GM12878 (cell line): ENCODE results near the gene SSNA1. TPM values are rescaled to one million over a fixed set of nuclear protein-coding genes. Genes with fewer than 3 reads are reported as not detected.
A peak's percentile ranks its signal among the peaks of the same experiment; 100 is the strongest.

ENCODE experiments used
- BACH1 ChIP-seq: fragments of 450-650 bp; IDR thresholded peaks from 2 replicates; pipeline ENCODE4 v1.6.1; 2017; ENCODE audit warnings: mild to moderate bottlenecking, borderline replicate concordance
- BMI1 ChIP-seq: fragments of 450-650 bp; IDR thresholded peaks from 2 replicates; pipeline ENCODE4 v1.6.1; 2016; ENCODE audit warnings: mild to moderate bottlenecking, moderate library complexity, borderline replicate concordance
- CTCF ChIP-seq, 3 experiments: IDR thresholded peaks in 2 of 3; conservative IDR thresholded peaks in 1 of 3; 2 replicates each; pipeline ENCODE4 v1.5.1; 2011; ENCODE audit warnings: low read depth in 3 of 3, low read length in 3 of 3, mild to moderate bottlenecking in 3 of 3, control low read depth in 2 of 3, moderate library complexity in 2 of 3, inconsistent platforms in 1 of 3, mixed read lengths in 1 of 3; ENCODE audit not compliant: control insufficient read depth in 2 of 3, insufficient read depth in 1 of 3; ENCODE audit errors: extremely low read depth in 1 of 3
- EED ChIP-seq: sonication (generic); IDR thresholded peaks from 2 replicates; pipeline ENCODE4 v1.6.1; 2016; ENCODE audit warnings: antibody characterized with exemption, low read depth
- EZH2 ChIP-seq: IDR thresholded peaks from 2 replicates; pipeline ENCODE4 v1.6.1; 2012; ENCODE audit warnings: low read depth, mild to moderate bottlenecking, control low read depth, inconsistent platforms, low read length, borderline replicate concordance; ENCODE audit not compliant: control insufficient read depth
- HCFC1 ChIP-seq: fragments of 150-350 bp; IDR thresholded peaks from 2 replicates; pipeline ENCODE4 v1.6.1; 2014; ENCODE audit warnings: low read length
- HSF1 ChIP-seq: fragments of 150-350 bp; IDR thresholded peaks from 2 replicates; pipeline ENCODE4 v1.6.1; 2014; ENCODE audit warnings: mild to moderate bottlenecking, low read depth, low read length
- IKZF2 ChIP-seq, 2 experiments: fragments of 450-650 bp; IDR thresholded peaks; 2 replicates each; pipeline ENCODE4 v1.6.1; 2017; ENCODE audit warnings: mild to moderate bottlenecking in 2 of 2, moderate library complexity in 2 of 2
- JUND ChIP-seq: IDR thresholded peaks from 2 replicates; pipeline ENCODE4 v1.6.1; 2012; ENCODE audit warnings: low read depth, mild to moderate bottlenecking, low read length, improper control_type of control experiment, moderate library complexity
- MEF2A ChIP-seq: IDR thresholded peaks from 2 replicates; pipeline ENCODE4 v1.6.1; 2011; ENCODE audit warnings: low read depth, mild to moderate bottlenecking, low read length, moderate library complexity; ENCODE audit not compliant: insufficient read depth
- MXI1 ChIP-seq: fragments of 150-350 bp; IDR thresholded peaks from 2 replicates; pipeline ENCODE4 v1.6.1; 2011; ENCODE audit warnings: low read depth, mild to moderate bottlenecking, inconsistent platforms, low read length, improper control_type of control experiment
- MYC ChIP-seq: IDR thresholded peaks from 2 replicates; pipeline ENCODE4 v1.6.1; 2011; ENCODE audit warnings: mild to moderate bottlenecking, low read length, moderate library complexity, inconsistent platforms; ENCODE audit not compliant: insufficient read depth, insufficient replicate concordance, insufficient read length, severe bottlenecking
- RAD51 ChIP-seq: fragments of 450-650 bp; IDR thresholded peaks from 2 replicates; pipeline ENCODE4 v1.6.1; 2016; ENCODE audit warnings: moderate library complexity, mild to moderate bottlenecking, inconsistent platforms
- RUNX3 ChIP-seq: IDR thresholded peaks from 2 replicates; pipeline ENCODE4 v1.6.1; 2012; ENCODE audit warnings: low read length, inconsistent platforms
- SMC3 ChIP-seq: IDR thresholded peaks from 2 replicates; pipeline ENCODE4 v1.6.1; 2011; ENCODE audit warnings: low read length, improper control_type of control experiment, borderline replicate concordance
- SP1 ChIP-seq: IDR thresholded peaks from one replicate; pipeline ENCODE4 v1.6.1; 2011; ENCODE audit warnings: low read depth, low read length
- STAT1 ChIP-seq: fragments of 450-650 bp; conservative IDR thresholded peaks from 2 replicates; pipeline ENCODE4 v1.6.1; 2014; ENCODE audit warnings: antibody characterized with exemption, mild to moderate bottlenecking
- TARDBP ChIP-seq: IDR thresholded peaks from 2 replicates; pipeline ENCODE4 v1.6.1; 2016; ENCODE audit warnings: borderline replicate concordance
- WRNIP1 ChIP-seq: IDR thresholded peaks from 2 replicates; pipeline ENCODE4 v1.6.1; 2011; ENCODE audit warnings: low read depth, low read length, improper control_type of control experiment, borderline replicate concordance
- ZBED1 ChIP-seq: IDR thresholded peaks from 2 replicates; pipeline ENCODE4 v1.6.1; 2016; ENCODE audit warnings: borderline replicate concordance
- ZBTB11 ChIP-seq: fragments of 450-650 bp; formaldehyde crosslinking; IDR thresholded peaks from 2 replicates; pipeline ENCODE4 v1.5.0; 2022; ENCODE audit warnings: mild to moderate bottlenecking, missing genetic modification characterization
- ZZZ3 ChIP-seq: IDR thresholded peaks from 2 replicates; pipeline ENCODE4 v1.6.1; 2011; ENCODE audit warnings: low read depth; ENCODE audit not compliant: control insufficient read depth, insufficient read length
- polyA plus RNA-seq, 11 experiments: library from polyadenylated mRNA; depleted of rRNA in 4 of 11; unstranded in 6 of 11; stranded (reverse) in 5 of 11; fragments of >200 nt; fragmentation: Nextera tagmentation in 4 of 11; fragmentation: Illumina TruSeq in 1 of 11; extraction: Ambion mirVana in 4 of 11; extraction: Trizol in 1 of 11; gene quantifications; 1 replicate in 1 of 11; 2 replicates in 10 of 11; pipeline versions ENCODE4 v1.2.1 to v1.2.3, GENCODE V29; 2011 to 2016; ENCODE audit warnings: inconsistent platforms in 2 of 11, missing spikeins in 2 of 11, low read depth in 1 of 11
- total RNA-seq, 4 experiments: library from RNA; depleted of rRNA in 3 of 4; stranded (reverse); fragments of >200 nt in 3 of 4; fragmentation: Illumina TruSeq in 1 of 4; extraction: Trizol in 1 of 4; gene quantifications; 2 replicates each; pipeline versions ENCODE4 v1.2.1 to v1.2.3, GENCODE V29; 2013 to 2021
- TF ChIP-seq, protein P1 (sequence below): fragments of 450-650 bp; IDR thresholded peaks from 2 replicates; pipeline ENCODE4 v1.6.1; 2014; ENCODE audit warnings: mild to moderate bottlenecking

SSNA1 gene
- total and polyA plus RNA-seq, 10 of the 15 experiments (the other 5 are each of a cell fraction or from before 2014, with no cell fraction given), result 0.63 to 139 (median 78.0) TPM

GRCh38 chr9:137168904-137169856, 19.3 kb upstream of the SSNA1 start (continued):
- TF ChIP-seq HCFC1 (no peak), STAT1 (no peak), ZBTB11 (no peak), SP1 (no peak), EZH2 (no peak), BACH1 (no peak), WRNIP1 (no peak), SMC3 (no peak), CTCF (IDR thresholded peaks at IDR 0.05 in 2 of 3, conservative IDR thresholded peaks at IDR 0.05 in 1 of 3; ENCODE audit: control insufficient read depth in 2 of 3, extremely low read depth in 1 of 3, insufficient read depth in 1 of 3, low read depth in 3 of 3, low read length in 3 of 3) (no peak), MYC (no peak), JUND (no peak), MXI1 (peak; percentile 60), RUNX3 (no peak), BMI1 (no peak), EED (no peak), IKZF2 (IDR thresholded peaks at IDR 0.05) (no peak), RAD51 (no peak), TARDBP (no peak), HSF1 (no peak), MEF2A (no peak), ZZZ3 (no peak), ZBED1 (no peak)
- TF ChIP-seq, protein P1, sequence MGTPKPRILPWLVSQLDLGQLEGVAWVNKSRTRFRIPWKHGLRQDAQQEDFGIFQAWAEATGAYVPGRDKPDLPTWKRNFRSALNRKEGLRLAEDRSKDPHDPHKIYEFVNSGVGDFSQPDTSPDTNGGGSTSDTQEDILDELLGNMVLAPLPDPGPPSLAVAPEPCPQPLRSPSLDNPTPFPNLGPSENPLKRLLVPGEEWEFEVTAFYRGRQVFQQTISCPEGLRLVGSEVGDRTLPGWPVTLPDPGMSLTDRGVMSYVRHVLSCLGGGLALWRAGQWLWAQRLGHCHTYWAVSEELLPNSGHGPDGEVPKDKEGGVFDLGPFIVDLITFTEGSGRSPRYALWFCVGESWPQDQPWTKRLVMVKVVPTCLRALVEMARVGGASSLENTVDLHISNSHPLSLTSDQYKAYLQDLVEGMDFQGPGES, result no peak
